HG03571 (cell line): Measurements from ENCODE around the gene SLC25A42.

ENCODE experiments used
- ATAC-seq: cut with Tn5 transposase; IDR thresholded peaks from one replicate; pipeline ENCODE4 v1.9.1; 2021; ENCODE audit not compliant: unreplicated experiment

Gene SLC25A42

GRCh38 chr19:19159534-19159933, 95.7 kb downstream of the SLC25A42 start:
- no peak for ATAC-seq

GRCh38 chr19:19160461-19161035, 96.8 kb downstream of the SLC25A42 start:
- no peak for ATAC-seq

- ATAC-seq, result no peak
Measured at GRCh38 chr19:19162495-19162894, 98.7 kb downstream of the SLC25A42 start.
